Measurements from ENCODE around the gene PAK6.

DNA sequence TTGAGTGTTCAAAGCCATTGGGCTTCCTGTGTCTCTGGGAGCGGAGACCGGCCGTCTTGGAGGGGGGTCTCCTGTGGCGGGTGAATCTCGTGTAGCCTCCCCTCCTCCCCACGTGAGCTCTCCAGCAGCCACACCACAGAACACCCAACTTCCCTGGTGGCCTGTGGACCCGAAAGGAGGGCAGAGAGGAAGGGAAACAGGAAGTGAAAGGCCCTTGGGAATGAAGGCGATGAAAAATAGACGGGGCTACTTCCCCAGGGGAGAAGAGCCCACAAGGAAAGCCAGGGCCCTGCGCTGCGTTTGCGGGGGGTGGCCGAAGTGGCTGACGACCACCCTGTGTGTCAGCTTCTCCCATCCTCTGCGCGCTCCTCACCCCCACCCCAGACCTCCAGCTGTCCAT is 38.6 kb downstream of the PAK6 start:
- TF ChIP-seq, protein P1, sequence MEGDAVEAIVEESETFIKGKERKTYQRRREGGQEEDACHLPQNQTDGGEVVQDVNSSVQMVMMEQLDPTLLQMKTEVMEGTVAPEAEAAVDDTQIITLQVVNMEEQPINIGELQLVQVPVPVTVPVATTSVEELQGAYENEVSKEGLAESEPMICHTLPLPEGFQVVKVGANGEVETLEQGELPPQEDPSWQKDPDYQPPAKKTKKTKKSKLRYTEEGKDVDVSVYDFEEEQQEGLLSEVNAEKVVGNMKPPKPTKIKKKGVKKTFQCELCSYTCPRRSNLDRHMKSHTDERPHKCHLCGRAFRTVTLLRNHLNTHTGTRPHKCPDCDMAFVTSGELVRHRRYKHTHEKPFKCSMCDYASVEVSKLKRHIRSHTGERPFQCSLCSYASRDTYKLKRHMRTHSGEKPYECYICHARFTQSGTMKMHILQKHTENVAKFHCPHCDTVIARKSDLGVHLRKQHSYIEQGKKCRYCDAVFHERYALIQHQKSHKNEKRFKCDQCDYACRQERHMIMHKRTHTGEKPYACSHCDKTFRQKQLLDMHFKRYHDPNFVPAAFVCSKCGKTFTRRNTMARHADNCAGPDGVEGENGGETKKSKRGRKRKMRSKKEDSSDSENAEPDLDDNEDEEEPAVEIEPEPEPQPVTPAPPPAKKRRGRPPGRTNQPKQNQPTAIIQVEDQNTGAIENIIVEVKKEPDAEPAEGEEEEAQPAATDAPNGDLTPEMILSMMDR (IDR thresholded peaks at IDR 0.05; ENCODE audit: insufficient read depth, low read length): no peak
- TF ChIP-seq, protein P2, sequence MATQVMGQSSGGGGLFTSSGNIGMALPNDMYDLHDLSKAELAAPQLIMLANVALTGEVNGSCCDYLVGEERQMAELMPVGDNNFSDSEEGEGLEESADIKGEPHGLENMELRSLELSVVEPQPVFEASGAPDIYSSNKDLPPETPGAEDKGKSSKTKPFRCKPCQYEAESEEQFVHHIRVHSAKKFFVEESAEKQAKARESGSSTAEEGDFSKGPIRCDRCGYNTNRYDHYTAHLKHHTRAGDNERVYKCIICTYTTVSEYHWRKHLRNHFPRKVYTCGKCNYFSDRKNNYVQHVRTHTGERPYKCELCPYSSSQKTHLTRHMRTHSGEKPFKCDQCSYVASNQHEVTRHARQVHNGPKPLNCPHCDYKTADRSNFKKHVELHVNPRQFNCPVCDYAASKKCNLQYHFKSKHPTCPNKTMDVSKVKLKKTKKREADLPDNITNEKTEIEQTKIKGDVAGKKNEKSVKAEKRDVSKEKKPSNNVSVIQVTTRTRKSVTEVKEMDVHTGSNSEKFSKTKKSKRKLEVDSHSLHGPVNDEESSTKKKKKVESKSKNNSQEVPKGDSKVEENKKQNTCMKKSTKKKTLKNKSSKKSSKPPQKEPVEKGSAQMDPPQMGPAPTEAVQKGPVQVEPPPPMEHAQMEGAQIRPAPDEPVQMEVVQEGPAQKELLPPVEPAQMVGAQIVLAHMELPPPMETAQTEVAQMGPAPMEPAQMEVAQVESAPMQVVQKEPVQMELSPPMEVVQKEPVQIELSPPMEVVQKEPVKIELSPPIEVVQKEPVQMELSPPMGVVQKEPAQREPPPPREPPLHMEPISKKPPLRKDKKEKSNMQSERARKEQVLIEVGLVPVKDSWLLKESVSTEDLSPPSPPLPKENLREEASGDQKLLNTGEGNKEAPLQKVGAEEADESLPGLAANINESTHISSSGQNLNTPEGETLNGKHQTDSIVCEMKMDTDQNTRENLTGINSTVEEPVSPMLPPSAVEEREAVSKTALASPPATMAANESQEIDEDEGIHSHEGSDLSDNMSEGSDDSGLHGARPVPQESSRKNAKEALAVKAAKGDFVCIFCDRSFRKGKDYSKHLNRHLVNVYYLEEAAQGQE (IDR thresholded peaks at IDR 0.05; ENCODE audit: insufficient replicate concordance, low read depth): no peak
- TF ChIP-seq POLR2AphosphoS5 (IDR thresholded peaks at IDR 0.05; ENCODE audit: low read depth): no peak

Measured in HL-60 (cell line).